GM12878 (cell line): ENCODE measurements around the gene KRT71. TPM values are rescaled to one million over a fixed set of nuclear protein-coding genes. Genes with fewer than 3 reads are reported as not detected.

Experiments
- ATAC-seq: fragments of 200-7000 bp; cut with Tn5 transposase; 3 replicates; pipeline ENCODE4 v1.9.1; 2020; ENCODE audit warnings: mild to moderate bottlenecking, moderate library complexity
- BruUV-seq: library from RNA; stranded (reverse); fragments of 400-500 nt; replicated peaks from 2 replicates; lab custom pipeline; 2021; lab: Mats Ljungman, UMichigan
- CTCF ChIA-PET: fragments of 300-600 bp; sonication (Branson Sonifier 250); formaldehyde crosslinking; extraction: SDS; loops from one replicate; lab custom pipeline; 2021; ENCODE audit warnings: inconsistent platforms; lab: Yijun Ruan, JAX
- POLR2A ChIA-PET: fragments of 350-600 bp; formaldehyde crosslinking; extraction: SDS; loops from one replicate; lab custom pipeline; 2021; ENCODE audit warnings: inconsistent platforms; lab: Charles Lee
- RAD21 ChIA-PET: fragments of 300-600 bp; sonication (Branson Sonifier 250); formaldehyde crosslinking; loops from one replicate; lab custom pipeline; 2023; ENCODE audit warnings: antibody characterized with exemption; ENCODE audit not compliant: unreplicated experiment; lab: Charles Lee
- SMC1A ChIA-PET: fragments of 300-600 bp; sonication (Branson Sonifier 250); formaldehyde crosslinking; loops from one replicate; lab custom pipeline; 2023; ENCODE audit not compliant: unreplicated experiment, uncharacterized antibody; lab: Charles Lee
- DNase-seq: peaks from one replicate; pipeline ENCODE4 v3.0.0-alpha.2; 2011; ENCODE audit warnings: low read depth, low spot score
- FAIRE-seq: peaks from 3 replicates; lab custom pipeline; 2011; peaks lifted over from hg19 to GRCh38; lab: Jason Lieb, UNC
- H2AFZ ChIP-seq: 2 replicates; pipeline ENCODE4 v1.6.0; 2011; ENCODE audit warnings: low read depth, low read length, control low read depth; ENCODE audit not compliant: control insufficient read depth
- H3K27ac ChIP-seq: 2 replicates; pipeline ENCODE4 v1.5.1; 2011; ENCODE audit warnings: control low read depth; ENCODE audit not compliant: control insufficient read depth, insufficient read depth
- H3K27me3 ChIP-seq, 2 experiments: replicated peaks in 1 of 2; 2 replicates each; pipeline versions ENCODE4 v1.6.0 to v1.6.1; 2011; ENCODE audit warnings: low read length in 1 of 2; ENCODE audit not compliant: control insufficient read depth in 2 of 2, insufficient read depth in 2 of 2
- H3K36me3 ChIP-seq, 2 experiments: 2 replicates each; pipeline ENCODE4 v1.5.1; 2011; ENCODE audit warnings: low read length in 1 of 2; ENCODE audit not compliant: control insufficient read depth in 2 of 2, insufficient read depth in 2 of 2
- H3K4me1 ChIP-seq: 2 replicates; pipeline ENCODE4 v1.6.1; 2011; ENCODE audit warnings: mild to moderate bottlenecking, low read length, moderate library complexity, mixed read lengths; ENCODE audit not compliant: control insufficient read depth, insufficient read depth
- H3K4me2 ChIP-seq: 2 replicates; pipeline ENCODE4 v1.6.0; 2011; ENCODE audit warnings: control low read depth; ENCODE audit not compliant: control insufficient read depth, insufficient read depth
- H3K4me3 ChIP-seq: fragments of 200-600 bp; sonication (generic); 2 replicates; pipeline ENCODE4 v1.5.1; 2016
- H3K79me2 ChIP-seq: 2 replicates; pipeline ENCODE4 v1.6.0; 2011; ENCODE audit warnings: low read length; ENCODE audit not compliant: control insufficient read depth, insufficient read depth
- H3K9ac ChIP-seq: 2 replicates; pipeline ENCODE4 v1.8.0; 2011; ENCODE audit warnings: low read length, control low read depth, mixed read lengths; ENCODE audit not compliant: control insufficient read depth, insufficient read depth
- H3K9me3 ChIP-seq: replicated peaks from 3 replicates; pipeline ENCODE4 v1.5.1; 2011; ENCODE audit warnings: mild to moderate bottlenecking, low read length; ENCODE audit not compliant: control insufficient read depth, insufficient read depth
- H4K20me1 ChIP-seq: 2 replicates; pipeline ENCODE4 v1.6.0; 2011; ENCODE audit not compliant: control insufficient read depth, insufficient read depth
- BCL11A ChIP-seq: IDR thresholded peaks from 2 replicates; pipeline ENCODE4 v1.6.1; 2011; ENCODE audit warnings: low read depth, low read length
- CEBPB ChIP-seq, 2 experiments: fragments of 150-350 bp in 1 of 2; IDR thresholded peaks; 2 replicates each; pipeline ENCODE4 v1.6.1; 2012 to 2014; ENCODE audit warnings: low read depth in 2 of 2, low read length in 2 of 2, borderline replicate concordance in 1 of 2, inconsistent platforms in 1 of 2
- CHD1 ChIP-seq: IDR thresholded peaks from 2 replicates; pipeline ENCODE4 v1.6.1; 2012; ENCODE audit warnings: low read depth, low read length, improper control_type of control experiment
- EP300 ChIP-seq, 2 experiments: fragments of 150-350 bp in 1 of 2; IDR thresholded peaks; 2 replicates each; pipeline ENCODE4 v1.6.1; 2011 to 2012; ENCODE audit warnings: low read depth in 2 of 2, low read length in 2 of 2, borderline replicate concordance in 1 of 2, improper control_type of control experiment in 1 of 2, inconsistent platforms in 1 of 2; ENCODE audit not compliant: control insufficient read depth in 1 of 2
- GATAD2B ChIP-seq: fragments of 450-650 bp; conservative IDR thresholded peaks from 2 replicates; pipeline ENCODE4 v1.6.1; 2017; ENCODE audit warnings: low read depth, mild to moderate bottlenecking, moderate library complexity
- MYC ChIP-seq: IDR thresholded peaks from 2 replicates; pipeline ENCODE4 v1.6.1; 2011; ENCODE audit warnings: mild to moderate bottlenecking, low read length, moderate library complexity, inconsistent platforms; ENCODE audit not compliant: insufficient read depth, insufficient replicate concordance, insufficient read length, severe bottlenecking
- RAD51 ChIP-seq: fragments of 450-650 bp; IDR thresholded peaks from 2 replicates; pipeline ENCODE4 v1.6.1; 2016; ENCODE audit warnings: moderate library complexity, mild to moderate bottlenecking, inconsistent platforms
- RELA ChIP-seq: fragments of 450-650 bp; IDR thresholded peaks from 2 replicates; pipeline ENCODE4 v1.8.0; 2014; ENCODE audit warnings: borderline replicate concordance; ENCODE audit not compliant: partially characterized antibody
- TBL1XR1 ChIP-seq: IDR thresholded peaks from 2 replicates; pipeline ENCODE4 v1.6.1; 2012; ENCODE audit warnings: low read depth, low read length, improper control_type of control experiment
- TCF3 ChIP-seq: IDR thresholded peaks from 2 replicates; pipeline ENCODE4 v1.6.1; 2012; ENCODE audit warnings: low read depth, mild to moderate bottlenecking, low read length, borderline replicate concordance; ENCODE audit not compliant: insufficient read depth
- TCF7 ChIP-seq: IDR thresholded peaks from 2 replicates; pipeline ENCODE4 v1.6.1; 2014; ENCODE audit warnings: antibody characterized with exemption, borderline replicate concordance
- WGBS: methylation state at CpG from one replicate; pipeline ENCODE4 v1.1.6; 2016; ENCODE audit warnings: low lambda C conversion rate; ENCODE audit not compliant: insufficient replicate concordance, insufficient coverage; ENCODE audit errors: missing lambda C conversion rate; 5-methylcytosine and 5-hydroxymethylcytosine counted together
- in situ Hi-C: fragments of 300-500 bp; cut with MboI; formaldehyde crosslinking; loops from 9 replicates; pipeline ENCODE4 v1.14.3; 2018; ENCODE audit warnings: mixed read lengths
- intact Hi-C: fragments of 100-400 bp; cut with micrococcal nuclease; formaldehyde crosslinking; loops from one replicate; pipeline ENCODE4 v1.14.2; 2022; ENCODE audit not compliant: unreplicated experiment
- polyA plus RNA-seq, 11 experiments: library from polyadenylated mRNA; depleted of rRNA in 4 of 11; unstranded in 6 of 11; stranded (reverse) in 5 of 11; fragments of >200 nt; fragmentation: Nextera tagmentation in 4 of 11; fragmentation: Illumina TruSeq in 1 of 11; extraction: Ambion mirVana in 4 of 11; extraction: Trizol in 1 of 11; gene quantifications; 1 replicate in 1 of 11; 2 replicates in 10 of 11; pipeline versions ENCODE4 v1.2.1 to v1.2.3, GENCODE V29; 2011 to 2016; ENCODE audit warnings: inconsistent platforms in 2 of 11, missing spikeins in 2 of 11, low read depth in 1 of 11
- total RNA-seq, 4 experiments: library from RNA; depleted of rRNA in 3 of 4; stranded (reverse); fragments of >200 nt in 3 of 4; fragmentation: Illumina TruSeq in 1 of 4; extraction: Trizol in 1 of 4; gene quantifications; 2 replicates each; pipeline versions ENCODE4 v1.2.1 to v1.2.3, GENCODE V29; 2013 to 2021
- TF ChIP-seq, protein P1 (sequence below): fragments of 450-650 bp; IDR thresholded peaks from 2 replicates; pipeline ENCODE4 v1.6.1; 2017; ENCODE audit warnings: mild to moderate bottlenecking, moderate library complexity
- TF ChIP-seq, protein P2 (sequence below): IDR thresholded peaks from 2 replicates; pipeline ENCODE4 v1.6.1; 2012; ENCODE audit warnings: low read depth, low read length, improper control_type of control experiment

The KRT71 gene
- total and polyA plus RNA-seq, 10 of the 15 experiments (the other 5 are each of a cell fraction or from before 2014, with no cell fraction given) = not detected

DNA sequence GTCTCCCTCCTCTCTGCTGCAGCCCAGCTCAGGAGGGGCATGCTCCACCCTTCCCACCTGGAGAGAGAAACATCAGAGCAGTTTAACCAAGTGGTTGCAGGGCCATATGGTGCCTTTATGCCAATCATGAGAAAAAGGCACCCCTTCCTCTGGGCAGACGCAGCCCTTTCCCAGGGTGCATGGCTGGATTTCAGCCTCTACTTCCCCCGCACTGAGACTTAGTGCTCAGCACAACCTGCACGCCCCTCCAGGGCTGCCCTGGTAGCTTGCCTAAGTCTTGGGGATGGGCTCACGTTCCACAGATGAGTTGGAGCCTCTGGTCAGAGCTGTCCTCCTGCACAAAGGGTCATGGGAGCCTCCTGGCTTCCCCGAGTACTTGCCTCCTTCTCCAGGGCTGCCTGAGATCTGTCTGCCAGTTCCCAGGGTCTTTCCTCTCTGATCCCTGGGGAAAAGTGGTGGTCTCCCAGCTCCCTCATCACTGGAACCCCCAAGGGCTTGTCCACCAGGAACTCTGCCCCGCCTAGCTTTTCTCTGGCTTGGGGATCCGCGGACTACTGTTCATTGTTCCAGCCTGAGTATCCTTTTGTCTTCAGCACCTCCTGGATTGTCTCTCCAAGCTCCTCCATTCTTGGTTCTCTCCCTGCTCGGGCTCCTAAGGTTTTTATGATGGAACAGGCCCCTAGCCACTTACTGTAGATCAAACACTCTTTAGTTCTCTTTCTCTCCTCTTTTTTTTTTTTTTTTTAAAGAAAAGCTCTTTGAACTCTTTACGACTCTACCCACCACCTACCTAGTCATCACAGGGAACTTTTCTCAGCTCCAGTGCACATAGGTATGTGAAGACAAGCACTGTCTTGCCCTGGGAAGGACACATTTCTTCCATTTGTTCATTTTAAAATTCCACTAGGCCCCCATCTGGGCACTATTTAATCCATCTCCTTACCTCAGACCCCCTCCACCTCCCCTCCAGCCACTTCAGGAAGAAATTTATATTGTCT lies 26.8 kb upstream of the KRT71 start:
- Histone ChIP-seq H3K36me3 (no peaks in the 10 kb centered on the region), H3K79me2 (no peaks in the 10 kb centered on the region), H2AFZ (no peak overlapping the region), H3K9ac (no peak overlapping the region), H4K20me1 (peaks cover 4% of the 10 kb centered on the region; the same call in 1 of the 2 replicates), H3K27me3 (peaks cover 3 to 7% of the 10 kb centered on the region in 2 experiments; a peak in 3 of 4 replicates), H3K4me1 (no peaks in the 10 kb centered on the region), H3K4me2 (no peak overlapping the region), H3K9me3 (no peaks in the 10 kb centered on the region), H3K27ac (no peak overlapping the region), H3K4me3 (no peak overlapping the region)
- ATAC-seq (no peak), FAIRE-seq (no peak), DNase-seq (no peak)
- RAD21 ChIA-PET = no interaction called here
- CTCF ChIA-PET = interaction anchor here (1.4 to 1.8 kb wide), 2 partner anchors 291 to 300 kb away, joined by 4 to 8 read pairs; no protein-coding TSS in a partner anchor
- BruUV-seq = no TSS peak
- WGBS = 16% methylated on average over 9 of the region's 10 CpGs
- SMC1A ChIA-PET = no interaction called here
- no peak for TF ChIP-seq CHD1
- TF ChIP-seq RAD51 = no peak
- TF ChIP-seq, protein P1, sequence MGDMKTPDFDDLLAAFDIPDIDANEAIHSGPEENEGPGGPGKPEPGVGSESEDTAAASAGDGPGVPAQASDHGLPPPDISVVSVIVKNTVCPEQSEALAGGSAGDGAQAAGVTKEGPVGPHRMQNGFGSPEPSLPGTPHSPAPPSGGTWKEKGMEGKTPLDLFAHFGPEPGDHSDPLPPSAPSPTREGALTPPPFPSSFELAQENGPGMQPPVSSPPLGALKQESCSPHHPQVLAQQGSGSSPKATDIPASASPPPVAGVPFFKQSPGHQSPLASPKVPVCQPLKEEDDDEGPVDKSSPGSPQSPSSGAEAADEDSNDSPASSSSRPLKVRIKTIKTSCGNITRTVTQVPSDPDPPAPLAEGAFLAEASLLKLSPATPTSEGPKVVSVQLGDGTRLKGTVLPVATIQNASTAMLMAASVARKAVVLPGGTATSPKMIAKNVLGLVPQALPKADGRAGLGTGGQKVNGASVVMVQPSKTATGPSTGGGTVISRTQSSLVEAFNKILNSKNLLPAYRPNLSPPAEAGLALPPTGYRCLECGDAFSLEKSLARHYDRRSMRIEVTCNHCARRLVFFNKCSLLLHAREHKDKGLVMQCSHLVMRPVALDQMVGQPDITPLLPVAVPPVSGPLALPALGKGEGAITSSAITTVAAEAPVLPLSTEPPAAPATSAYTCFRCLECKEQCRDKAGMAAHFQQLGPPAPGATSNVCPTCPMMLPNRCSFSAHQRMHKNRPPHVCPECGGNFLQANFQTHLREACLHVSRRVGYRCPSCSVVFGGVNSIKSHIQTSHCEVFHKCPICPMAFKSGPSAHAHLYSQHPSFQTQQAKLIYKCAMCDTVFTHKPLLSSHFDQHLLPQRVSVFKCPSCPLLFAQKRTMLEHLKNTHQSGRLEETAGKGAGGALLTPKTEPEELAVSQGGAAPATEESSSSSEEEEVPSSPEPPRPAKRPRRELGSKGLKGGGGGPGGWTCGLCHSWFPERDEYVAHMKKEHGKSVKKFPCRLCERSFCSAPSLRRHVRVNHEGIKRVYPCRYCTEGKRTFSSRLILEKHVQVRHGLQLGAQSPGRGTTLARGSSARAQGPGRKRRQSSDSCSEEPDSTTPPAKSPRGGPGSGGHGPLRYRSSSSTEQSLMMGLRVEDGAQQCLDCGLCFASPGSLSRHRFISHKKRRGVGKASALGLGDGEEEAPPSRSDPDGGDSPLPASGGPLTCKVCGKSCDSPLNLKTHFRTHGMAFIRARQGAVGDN = no peak
- no peak for TF ChIP-seq RELA
- TF ChIP-seq TCF7 = no peak
- no peak for TF ChIP-seq TBL1XR1
- no peak for TF ChIP-seq CEBPB (IDR thresholded peaks at IDR 0.05; ENCODE audit: borderline replicate concordance in 1 of 2, low read depth in 2 of 2, low read length in 2 of 2)
- TF ChIP-seq GATAD2B = no peak
- no peak for TF ChIP-seq BCL11A
- no peak for TF ChIP-seq TCF3
- no peak for TF ChIP-seq EP300 (IDR thresholded peaks at IDR 0.05; ENCODE audit: borderline replicate concordance in 1 of 2, control insufficient read depth in 1 of 2, low read depth in 2 of 2, low read length in 2 of 2)
- TF ChIP-seq MYC = no peak
- TF ChIP-seq, protein P2, sequence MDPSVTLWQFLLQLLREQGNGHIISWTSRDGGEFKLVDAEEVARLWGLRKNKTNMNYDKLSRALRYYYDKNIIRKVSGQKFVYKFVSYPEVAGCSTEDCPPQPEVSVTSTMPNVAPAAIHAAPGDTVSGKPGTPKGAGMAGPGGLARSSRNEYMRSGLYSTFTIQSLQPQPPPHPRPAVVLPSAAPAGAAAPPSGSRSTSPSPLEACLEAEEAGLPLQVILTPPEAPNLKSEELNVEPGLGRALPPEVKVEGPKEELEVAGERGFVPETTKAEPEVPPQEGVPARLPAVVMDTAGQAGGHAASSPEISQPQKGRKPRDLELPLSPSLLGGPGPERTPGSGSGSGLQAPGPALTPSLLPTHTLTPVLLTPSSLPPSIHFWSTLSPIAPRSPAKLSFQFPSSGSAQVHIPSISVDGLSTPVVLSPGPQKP = no peak
- intact Hi-C loops = no loop called here
- in situ Hi-C loops = loop anchor here (10.0 kb wide), 1 partner anchor 285 kb away; no protein-coding TSS in a partner anchor
- POLR2A ChIA-PET = interaction anchor here (0.6 kb wide), 2 partner anchors 402 to 569 kb away, joined by 3 to 5 read pairs; no protein-coding TSS in a partner anchor
